Dendritic cell treated with granulocyte-macrophage colony-stimulating factor and Interleukin-4, amounts not matched to agents 40 ng/mL and 50 ng/mL, for 4 days (primary cell): ENCODE results near the gene NENF.

Source experiments
- H3K27ac Mint-ChIP-seq: one replicate; pipeline ENCODE4 v1.8.0; 2022; ENCODE audit warnings: mild to moderate bottlenecking, mixed read lengths
- H3K27me3 Mint-ChIP-seq: one replicate; pipeline ENCODE4 v1.8.0; 2022; ENCODE audit warnings: mild to moderate bottlenecking, mixed read lengths
- H3K36me3 Mint-ChIP-seq: one replicate; pipeline ENCODE4 v1.8.0; 2022; ENCODE audit warnings: low read depth, mixed read lengths
- H3K4me1 Mint-ChIP-seq: one replicate; pipeline ENCODE4 v1.8.0; 2022; ENCODE audit warnings: low read depth, mixed read lengths
- H3K4me3 Mint-ChIP-seq: one replicate; pipeline ENCODE4 v1.8.0; 2022; ENCODE audit warnings: mild to moderate bottlenecking, moderate library complexity, mixed read lengths
- H3K9me3 Mint-ChIP-seq: one replicate; pipeline ENCODE4 v1.8.0; 2022; ENCODE audit warnings: mixed read lengths
- intact Hi-C: fragments of 100-400 bp; cut with micrococcal nuclease; formaldehyde crosslinking; loops from one replicate; pipeline ENCODE4 v1.15.0; 2022

Gene NENF

DNA sequence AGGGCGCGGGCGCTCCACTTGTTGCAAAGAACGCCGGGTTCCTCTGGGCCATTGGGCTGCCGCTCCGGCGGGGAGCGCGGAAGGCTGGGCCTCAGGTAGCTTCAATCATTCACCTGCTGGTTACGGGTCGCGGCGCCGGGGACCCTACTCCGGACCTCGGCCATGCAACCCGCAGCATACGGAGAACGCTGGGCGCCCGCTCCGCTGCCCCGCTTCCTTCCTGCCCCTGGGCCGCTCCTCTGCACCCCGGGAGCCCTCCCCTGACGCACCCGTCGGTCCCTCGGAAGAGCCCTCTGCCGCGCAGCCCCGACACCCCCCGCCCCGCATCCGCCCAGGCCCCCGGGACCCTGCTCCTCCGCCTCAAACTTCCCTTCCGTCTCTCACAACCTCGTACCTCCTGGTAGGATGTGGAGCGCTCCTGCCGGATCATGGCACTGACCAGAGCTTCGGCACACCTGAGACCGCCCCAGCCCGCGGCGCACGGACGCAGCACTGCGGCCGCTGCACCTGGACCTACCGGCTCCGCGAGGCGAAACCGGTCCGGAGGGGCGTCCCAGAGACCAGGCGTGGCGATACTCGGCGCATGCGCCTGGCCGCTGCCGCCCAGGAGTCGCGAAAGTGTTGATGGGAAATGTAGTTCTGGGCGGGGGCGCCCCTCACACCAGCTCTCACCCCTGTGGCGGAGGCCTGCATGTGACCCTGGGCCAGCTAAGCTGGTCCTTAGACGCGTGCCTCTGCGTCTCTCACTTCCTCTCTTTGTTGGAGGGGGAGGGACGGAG lies 18.2 kb upstream of the NENF start, which contains the start of gene PACC1:
Gene PACC1 (minus strand): TSS at position 559 of the 779 bp plus-strand sequence. CDS start 129 bp downstream, at position 430.
- Mint-ChIP-seq H3K9me3 (no peaks in the 10 kb centered on the region), H3K36me3 (peaks cover 48% of the 10 kb centered on the region), H3K27me3 (no peaks in the 10 kb centered on the region), H3K4me3 (peak within 1 kb of the TSS; percentile 89), H3K27ac (peak within 1 kb of the TSS; percentile 99), H3K4me1 (peaks cover 89% of the 10 kb centered on the region)
- intact Hi-C loops: loop anchor here (1.0 kb wide), 1 partner anchor 18 kb away; the partner anchor contains the start of gene NENF

DNA sequence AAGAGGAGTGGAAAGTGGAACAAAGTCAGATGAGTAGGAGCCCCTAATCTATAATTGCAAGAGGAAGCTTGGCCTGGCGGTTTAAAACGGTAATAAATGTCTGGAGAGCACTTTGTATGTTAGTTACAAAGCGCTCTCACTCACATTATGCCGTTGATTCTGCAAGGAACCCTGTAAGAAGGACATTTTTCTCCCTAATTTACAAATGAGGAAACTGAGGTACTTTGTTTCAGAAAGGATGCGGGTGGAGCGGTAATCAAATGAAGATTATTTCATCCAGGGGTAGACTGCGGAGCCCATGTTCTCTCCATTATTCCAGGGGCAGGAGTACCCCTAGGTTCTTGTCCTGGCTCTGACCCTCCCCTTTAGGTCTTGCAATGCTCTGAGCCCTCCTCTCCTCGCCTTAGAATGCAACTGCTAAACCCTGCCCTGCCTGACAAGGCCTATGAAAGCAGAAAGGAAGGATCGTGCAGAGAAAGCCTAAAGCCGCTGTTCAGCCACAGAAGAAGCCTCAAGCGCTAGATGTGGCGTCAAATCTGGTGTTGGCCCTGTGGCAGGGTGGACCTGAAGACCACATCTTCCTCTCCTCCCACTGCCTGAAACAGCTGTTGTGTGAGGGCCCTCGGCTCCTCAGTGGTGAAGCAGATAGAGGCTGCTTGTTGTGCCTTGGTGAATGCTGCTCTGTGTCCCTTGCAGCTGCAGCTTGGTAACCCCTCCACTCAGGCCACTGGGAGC lies 17.4 kb upstream of the NENF start:
- Mint-ChIP-seq H3K27ac (peak overlapping the region; percentile 99), H3K4me1 (peaks cover 81% of the 10 kb centered on the region), H3K27me3 (no peaks in the 10 kb centered on the region), H3K36me3 (peaks cover 41% of the 10 kb centered on the region), H3K4me3 (peak overlapping the region; percentile 89), H3K9me3 (no peaks in the 10 kb centered on the region)
- intact Hi-C loops: no loop called here

DNA sequence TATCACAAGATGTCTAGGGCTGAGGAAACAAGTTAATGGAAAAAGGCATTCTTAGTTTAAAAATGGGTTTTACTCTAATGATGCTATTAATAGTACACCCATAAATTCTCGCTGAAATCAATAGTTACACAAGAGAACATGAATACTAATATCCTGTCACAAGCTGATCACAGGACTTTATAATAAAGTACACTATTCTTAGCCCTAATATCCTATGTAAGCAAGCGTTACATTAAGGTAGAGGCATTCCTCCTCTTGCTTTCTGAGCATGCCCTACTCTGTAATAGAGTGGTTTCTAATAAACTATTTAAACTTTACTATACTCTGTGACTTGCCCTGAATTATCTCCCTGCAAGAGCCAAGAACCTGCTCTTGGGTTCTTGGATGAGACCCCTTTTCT lies 11.6 kb upstream of the NENF start:
- Mint-ChIP-seq H3K36me3 (no peaks in the 10 kb centered on the region), H3K9me3 (no peaks in the 10 kb centered on the region), H3K27me3 (no peaks in the 10 kb centered on the region), H3K4me1 (peaks cover 27% of the 10 kb centered on the region), H3K27ac (no peak overlapping the region), H3K4me3 (no peak overlapping the region)
- intact Hi-C loops: no loop called here

GRCh38 chr1:212423879-212424278 lies 8.8 kb upstream of the NENF start:
- Mint-ChIP-seq H3K4me3 (no peak overlapping the region), H3K27me3 (no peaks in the 10 kb centered on the region), H3K36me3 (no peaks in the 10 kb centered on the region), H3K27ac (no peak overlapping the region), H3K4me1 (peaks cover 2% of the 10 kb centered on the region), H3K9me3 (no peaks in the 10 kb centered on the region)
- intact Hi-C loops: no loop called here

- Mint-ChIP-seq H3K36me3 (no peaks in the 10 kb centered on the region), H3K9me3 (no peaks in the 10 kb centered on the region), H3K27ac (no peak overlapping the region), H3K4me3 (no peak overlapping the region), H3K4me1 (peaks cover 8% of the 10 kb centered on the region), H3K27me3 (no peaks in the 10 kb centered on the region)
- intact Hi-C loops: no loop called here
Measured at GRCh38 chr1:212428496-212428895, 4.2 kb upstream of the NENF start.

DNA sequence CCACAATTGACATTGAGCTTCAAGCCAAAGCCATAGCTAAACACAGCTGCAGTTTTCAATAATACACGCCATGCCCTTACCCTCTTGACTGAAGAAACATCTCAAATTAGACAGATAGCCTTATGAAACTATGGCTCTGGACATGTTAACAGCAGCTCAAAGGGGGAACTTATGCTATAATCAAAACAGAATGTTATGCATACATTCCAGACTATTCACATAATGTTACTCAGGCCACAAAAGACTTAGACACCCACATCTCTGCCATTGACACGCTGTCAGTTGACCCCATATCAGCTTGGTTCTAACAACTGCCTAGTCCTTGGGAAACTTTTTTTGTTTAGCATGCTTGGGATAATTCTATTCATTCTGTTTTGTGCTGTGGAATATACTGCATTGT lies 2.3 kb upstream of the NENF start:
- intact Hi-C loops: loop anchor here (5.0 kb wide), 1 partner anchor 48 kb away; no protein-coding TSS in a partner anchor
- H3K4me3 Mint-ChIP-seq: no peak overlapping the region
- H3K27ac Mint-ChIP-seq: no peak overlapping the region
- H3K4me1 Mint-ChIP-seq: peaks cover 23% of the 10 kb centered on the region
- no peaks in the 10 kb centered on the region for H3K27me3 Mint-ChIP-seq
- H3K36me3 Mint-ChIP-seq: peaks cover 6% of the 10 kb centered on the region
- H3K9me3 Mint-ChIP-seq: no peaks in the 10 kb centered on the region

GRCh38 chr1:212430955-212431394 lies 1.7 kb upstream of the NENF start:
- H3K4me3 Mint-ChIP-seq: no peak overlapping the region

DNA sequence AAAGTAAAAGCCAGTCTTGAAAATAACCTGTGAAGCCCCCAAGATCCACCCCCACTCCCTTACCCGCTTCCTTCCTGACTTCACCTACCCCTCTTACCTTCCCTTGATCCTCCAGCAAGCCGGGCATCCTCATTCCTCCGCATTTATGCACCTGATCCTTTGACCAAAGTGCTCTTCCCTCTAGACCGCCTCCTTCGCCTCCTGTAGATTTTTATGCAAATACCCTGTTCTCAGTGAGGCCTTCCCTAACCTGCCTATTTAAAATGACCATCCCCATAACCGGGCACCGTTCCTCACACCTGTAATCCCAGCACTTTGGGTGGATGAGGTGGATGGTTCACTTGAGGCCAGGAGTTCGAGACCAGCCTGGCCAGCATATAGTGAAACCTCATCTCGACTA lies 1.1 kb upstream of the NENF start:
- Mint-ChIP-seq H3K9me3 (no peaks in the 10 kb centered on the region), H3K4me1 (peaks cover 23% of the 10 kb centered on the region), H3K27ac (no peak overlapping the region), H3K36me3 (peaks cover 6% of the 10 kb centered on the region), H3K4me3 (peak overlapping the region; percentile 5), H3K27me3 (no peaks in the 10 kb centered on the region)
- intact Hi-C loops: loop anchor here (1.0 to 5.0 kb wide), 2 partner anchors 17 to 49 kb away; partner anchors contain the start of gene PACC1

More at GRCh38 chr1:212430955-212431394, 1.7 kb upstream of the NENF start:
- intact Hi-C loops: loop anchor here (5.0 kb wide), 1 partner anchor 49 kb away; no protein-coding TSS in a partner anchor
- H3K27me3 Mint-ChIP-seq: no peaks in the 10 kb centered on the region
- H3K9me3 Mint-ChIP-seq: no peaks in the 10 kb centered on the region
- no peak overlapping the region for H3K27ac Mint-ChIP-seq
- H3K4me1 Mint-ChIP-seq: peaks cover 23% of the 10 kb centered on the region
- peaks cover 6% of the 10 kb centered on the region for H3K36me3 Mint-ChIP-seq

- intact Hi-C loops: loop anchor here (1.0 to 5.0 kb wide), 2 partner anchors 18 to 50 kb away; partner anchors contain the start of gene PACC1
- peaks cover 6% of the 10 kb centered on the region for H3K36me3 Mint-ChIP-seq
- H3K4me3 Mint-ChIP-seq: peak overlapping the region; percentile 68
- H3K27me3 Mint-ChIP-seq: no peaks in the 10 kb centered on the region
- no peaks in the 10 kb centered on the region for H3K9me3 Mint-ChIP-seq
- H3K4me1 Mint-ChIP-seq: peaks cover 23% of the 10 kb centered on the region
- peak overlapping the region; percentile 68 for H3K27ac Mint-ChIP-seq
Measured at GRCh38 chr1:212432272-212432660, 454 bp upstream of the NENF start.

DNA sequence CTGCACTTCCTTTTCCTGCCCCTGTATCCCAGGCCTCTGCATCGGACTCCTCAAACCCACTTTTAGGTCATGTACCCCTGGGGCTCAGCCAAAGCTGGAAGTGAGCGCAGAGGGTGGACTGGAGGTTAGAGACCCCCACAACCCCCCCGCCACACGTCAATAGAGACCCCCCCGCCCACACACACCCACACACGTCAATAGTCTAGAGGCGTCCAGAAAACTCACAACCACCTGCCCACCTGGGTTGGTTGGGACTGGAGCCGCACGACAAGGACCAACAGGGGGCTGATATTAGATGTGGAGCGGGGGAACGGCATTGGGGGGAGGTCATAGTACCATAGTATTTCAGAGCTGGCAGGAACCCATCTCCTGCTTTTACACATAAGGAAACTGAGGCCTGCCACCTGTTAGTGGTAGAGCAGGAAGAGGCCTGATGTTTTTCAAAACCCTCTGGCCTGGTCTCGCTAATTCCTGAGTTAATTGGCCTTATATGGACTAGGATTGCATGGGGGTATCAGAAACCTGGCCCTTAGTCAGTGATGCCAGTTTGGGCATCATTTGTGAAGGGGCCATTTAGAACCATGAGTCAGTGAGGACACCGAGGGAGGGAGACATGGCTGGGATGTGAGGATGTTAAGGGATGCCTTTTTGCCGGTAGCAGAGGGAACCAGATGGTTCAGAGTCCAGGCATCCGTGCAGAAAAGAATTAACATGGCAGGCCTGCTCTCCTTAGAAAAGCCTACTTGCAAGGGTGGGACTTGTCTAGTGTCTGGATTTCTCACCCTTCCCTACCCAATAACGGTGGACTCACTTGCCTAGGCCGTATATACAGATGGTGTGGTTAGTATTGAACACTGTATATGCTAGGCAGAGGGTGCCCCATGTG lies 1.1 kb downstream of the NENF start:
- Mint-ChIP-seq H3K36me3 (peaks cover 6% of the 10 kb centered on the region), H3K9me3 (no peaks in the 10 kb centered on the region), H3K27me3 (no peaks in the 10 kb centered on the region), H3K4me3 (peak overlapping the region; percentile 74), H3K4me1 (peaks cover 26% of the 10 kb centered on the region), H3K27ac (peak overlapping the region; percentile 57)
- intact Hi-C loops: loop anchor here (5.0 kb wide), 1 partner anchor 52 kb away; no protein-coding TSS in a partner anchor

DNA sequence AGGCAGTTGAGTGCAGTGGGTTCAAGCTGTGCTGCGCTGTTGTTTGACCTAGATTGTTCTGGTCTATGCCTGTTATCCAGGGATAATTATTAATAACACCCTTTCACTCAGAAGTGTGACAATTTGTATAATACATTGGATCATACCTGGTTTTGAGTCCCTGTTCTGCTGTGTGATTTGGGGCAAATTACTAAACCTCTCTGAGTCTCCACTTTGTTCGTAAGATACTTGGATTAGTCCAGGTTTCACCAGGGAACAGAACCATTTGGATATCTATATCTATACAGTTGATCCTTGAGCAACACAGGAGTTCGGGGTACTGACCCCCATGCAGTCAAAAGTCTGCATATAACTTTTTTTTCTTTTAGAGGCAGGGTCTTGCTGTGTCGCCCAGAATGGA lies 2.3 kb downstream of the NENF start:
- intact Hi-C loops: loop anchor here (5.0 kb wide), 2 partner anchors 33 to 53 kb away; no protein-coding TSS in a partner anchor
- H3K9me3 Mint-ChIP-seq: no peaks in the 10 kb centered on the region
- peaks cover 27% of the 10 kb centered on the region for H3K4me1 Mint-ChIP-seq
- no peak overlapping the region for H3K4me3 Mint-ChIP-seq
- H3K36me3 Mint-ChIP-seq: peaks cover 6% of the 10 kb centered on the region
- H3K27ac Mint-ChIP-seq: no peak overlapping the region
- H3K27me3 Mint-ChIP-seq: no peaks in the 10 kb centered on the region

GRCh38 chr1:212437179-212437798 lies 4.6 kb downstream of the NENF start:
- H3K36me3 Mint-ChIP-seq: peaks cover 6% of the 10 kb centered on the region
- no peak overlapping the region for H3K27ac Mint-ChIP-seq
- H3K4me3 Mint-ChIP-seq: no peak overlapping the region
- intact Hi-C loops: loop anchor here (5.0 kb wide), 1 partner anchor 35 kb away; no protein-coding TSS in a partner anchor
- H3K4me1 Mint-ChIP-seq: peaks cover 25% of the 10 kb centered on the region
- no peaks in the 10 kb centered on the region for H3K9me3 Mint-ChIP-seq
- no peaks in the 10 kb centered on the region for H3K27me3 Mint-ChIP-seq

GRCh38 chr1:212438831-212439237 lies 6.1 kb downstream of the NENF start:
- Mint-ChIP-seq H3K9me3 (no peaks in the 10 kb centered on the region), H3K36me3 (peaks cover 6% of the 10 kb centered on the region), H3K27me3 (no peaks in the 10 kb centered on the region), H3K4me3 (no peak overlapping the region), H3K4me1 (peaks cover 16% of the 10 kb centered on the region), H3K27ac (no peak overlapping the region)
- intact Hi-C loops: loop anchor here (5.0 kb wide), 1 partner anchor 37 kb away; no protein-coding TSS in a partner anchor
